Skin of body (tissue), 2 donors: ENCODE data around the gene NDUFB11. TPM values are rescaled to one million over a fixed set of nuclear protein-coding genes. Genes with fewer than 3 reads are reported as not detected.

ENCODE experiments used
- DNase-seq: peaks from one replicate; lab custom pipeline; 2025; lab: John Stamatoyannopoulos, UW
- total RNA-seq: library from RNA; depleted of rRNA; stranded (reverse); fragments of >200 nt; gene quantifications from one replicate; pipeline ENCODE4 v1.2.3, GENCODE V29; 2014

NDUFB11 gene
- total RNA-seq, 1 donor from 2014 or later, result 64.8 TPM

GRCh38 chrX:47174846-47175587 lies 30.5 kb upstream of the NDUFB11 start:
- no peak for DNase-seq

- DNase-seq, result no peak
Measured at GRCh38 chrX:47174376-47174775, 29.9 kb upstream of the NDUFB11 start.

GRCh38 chrX:47172971-47173792 lies 28.7 kb upstream of the NDUFB11 start:
- no peak for DNase-seq

DNA sequence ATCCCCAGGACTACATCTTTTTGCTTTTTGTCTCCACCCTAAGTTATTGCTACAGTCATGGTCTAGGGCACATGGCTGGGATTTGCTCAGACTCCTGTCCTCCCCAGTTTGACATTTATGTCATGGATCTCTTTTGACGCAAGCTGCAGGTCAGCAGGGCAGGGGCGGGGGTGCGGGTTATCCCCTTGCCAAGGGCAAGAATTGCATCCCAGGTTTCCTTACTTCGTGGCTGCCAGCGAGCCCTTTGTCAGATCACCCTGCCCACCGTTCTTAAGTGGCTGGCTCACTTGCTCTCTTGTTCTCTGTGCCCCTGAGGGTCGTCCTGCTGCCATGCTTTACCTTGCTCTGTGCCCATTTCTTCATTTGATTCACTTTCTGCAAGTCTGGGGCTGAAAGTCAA lies 28.0 kb upstream of the NDUFB11 start:
- no peak for DNase-seq

- DNase-seq, result no peak
Measured at GRCh38 chrX:47171996-47172395, 27.5 kb upstream of the NDUFB11 start.

- DNase-seq, result no peak
Measured at GRCh38 chrX:47170861-47171692, 26.6 kb upstream of the NDUFB11 start.

DNA sequence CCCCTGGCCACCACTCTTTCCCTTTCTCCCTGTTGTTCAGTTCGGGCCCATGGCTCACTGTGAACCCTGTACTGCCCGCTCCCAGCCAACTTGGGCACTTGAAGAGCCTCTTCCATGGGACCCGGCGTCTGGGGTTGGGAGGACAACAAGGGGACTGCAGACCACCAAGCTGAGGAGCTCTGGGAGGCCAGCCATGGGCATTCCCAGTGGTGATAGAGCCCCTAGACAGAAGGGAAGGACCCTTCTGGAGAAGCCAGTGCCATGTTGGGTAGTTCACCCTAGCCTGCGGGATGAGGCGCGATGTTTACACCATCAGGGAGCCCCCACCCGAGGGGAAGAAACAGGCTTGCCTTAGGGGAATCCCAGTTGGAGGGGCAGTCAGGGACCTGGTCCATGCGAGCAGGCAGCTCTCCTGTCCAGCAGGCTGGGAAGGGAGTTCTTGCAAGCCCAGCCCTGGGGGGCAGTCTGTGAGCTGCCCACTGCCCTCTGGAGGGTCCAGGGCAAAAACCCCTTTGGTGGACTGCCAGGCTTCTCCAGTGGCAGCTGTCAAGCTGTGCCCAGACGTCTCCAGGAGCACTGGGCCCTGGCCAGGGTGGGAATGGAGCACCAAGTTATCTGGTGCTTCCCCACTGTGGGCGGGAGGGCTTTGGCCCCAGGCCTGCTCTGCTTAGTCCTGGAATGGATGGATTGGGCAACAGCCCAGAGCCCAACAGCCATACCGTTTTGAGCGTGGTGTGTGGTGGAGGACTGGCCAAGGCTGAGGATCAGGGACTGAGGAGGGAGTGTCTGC lies 25.4 kb upstream of the NDUFB11 start:
- no peak for DNase-seq

GRCh38 chrX:47169273-47169672 lies 24.8 kb upstream of the NDUFB11 start:
- no peak for DNase-seq

DNA sequence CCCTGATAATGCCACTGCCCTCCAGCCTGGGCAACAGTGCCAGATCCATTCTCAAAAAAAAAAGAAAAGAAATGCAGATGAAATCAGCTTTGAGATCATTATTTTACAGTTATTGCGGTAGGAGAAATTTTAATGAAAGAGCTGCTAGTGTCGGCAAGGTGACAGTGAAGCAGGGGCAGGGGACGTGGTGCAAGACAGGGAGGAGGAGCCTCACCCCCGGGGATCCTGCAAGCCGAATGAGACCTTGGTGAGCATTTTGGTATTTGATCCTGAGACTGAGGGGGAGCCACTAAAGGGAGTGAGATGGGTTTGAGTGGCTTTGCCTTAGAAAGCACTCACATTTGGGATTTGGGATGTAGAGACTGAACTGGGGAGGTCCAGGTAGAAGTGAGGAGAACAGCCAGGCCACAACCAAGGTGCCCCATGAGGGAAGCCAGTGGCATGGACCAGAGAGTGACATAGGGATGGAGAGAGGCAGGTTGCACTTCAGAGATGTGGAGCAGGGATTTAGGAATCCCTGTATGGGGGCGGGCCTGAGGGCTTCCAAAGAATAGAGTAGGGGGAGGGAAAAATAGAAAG lies 24.1 kb upstream of the NDUFB11 start:
- DNase-seq, result no peak

DNA sequence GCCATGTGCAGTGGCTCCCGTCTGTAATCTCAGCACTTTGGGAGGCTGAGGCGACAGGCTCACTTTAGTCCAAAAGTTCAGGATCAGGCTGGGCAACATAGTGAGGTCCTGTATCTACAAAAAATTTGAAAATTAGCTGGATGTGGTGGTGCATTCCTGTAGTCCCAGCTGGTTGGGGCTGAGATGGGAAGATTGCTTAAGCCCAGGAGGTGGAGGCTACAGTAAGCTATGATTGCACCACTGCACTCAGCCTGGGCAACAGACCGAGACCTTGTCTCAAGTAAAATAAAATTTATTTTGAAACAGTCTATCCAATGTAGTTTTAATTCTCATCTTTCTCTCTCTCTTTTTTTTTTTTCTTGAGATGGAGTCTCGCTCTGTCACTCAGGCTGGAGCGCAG lies 21.6 kb upstream of the NDUFB11 start:
- no peak for DNase-seq

DNA sequence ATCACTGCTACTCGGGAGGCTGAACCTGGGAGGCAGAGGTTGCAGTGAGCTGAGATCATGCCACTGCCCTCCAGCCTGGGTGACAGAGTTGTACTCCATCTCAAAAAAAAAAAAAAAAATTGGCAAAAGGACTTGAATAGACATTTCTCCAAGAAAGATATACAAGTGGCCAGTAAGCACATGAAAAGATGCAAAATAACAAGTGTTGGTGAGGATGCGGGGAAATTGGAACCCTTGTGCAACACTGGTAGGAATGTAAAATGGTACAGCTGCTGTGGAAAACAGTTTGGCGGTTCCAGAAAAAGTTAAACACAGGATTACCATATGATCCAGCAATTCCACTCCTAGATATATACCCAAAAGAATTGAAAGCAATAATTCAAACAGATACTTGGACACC lies 19.9 kb upstream of the NDUFB11 start:
- no peak for DNase-seq

DNA sequence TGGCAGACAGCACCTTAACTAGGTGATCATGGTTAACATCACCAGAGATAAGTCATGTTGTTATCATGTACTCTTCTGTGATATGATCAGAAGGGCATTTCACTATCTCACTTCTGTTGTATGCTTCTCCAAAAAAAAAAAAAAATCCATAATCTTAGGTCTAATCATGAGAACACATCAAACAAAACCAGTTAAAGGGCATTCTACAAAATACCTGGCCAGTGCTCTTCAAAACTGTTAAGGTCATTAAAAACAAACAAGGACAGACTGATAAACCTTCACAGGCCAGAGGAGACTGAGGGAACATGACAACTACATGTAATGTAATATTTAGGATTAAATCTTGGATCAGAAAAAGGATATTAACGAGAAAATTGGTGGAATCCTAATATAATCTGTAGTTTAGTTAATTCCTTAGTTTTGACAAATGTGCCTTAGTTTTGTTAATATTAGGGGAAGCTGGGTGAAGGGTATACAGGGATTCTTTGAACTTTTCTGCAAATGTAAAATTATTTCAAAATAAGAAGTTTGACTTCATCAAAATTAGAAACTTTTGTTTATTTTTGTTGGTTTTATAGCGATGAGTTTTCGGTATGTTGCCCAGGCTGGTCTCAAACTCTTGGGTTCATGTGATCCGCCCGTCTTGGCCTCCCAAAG lies 18.6 kb upstream of the NDUFB11 start:
- DNase-seq, result no peak

- no peak for DNase-seq
Measured at GRCh38 chrX:47160781-47161180, 16.3 kb upstream of the NDUFB11 start.

DNA sequence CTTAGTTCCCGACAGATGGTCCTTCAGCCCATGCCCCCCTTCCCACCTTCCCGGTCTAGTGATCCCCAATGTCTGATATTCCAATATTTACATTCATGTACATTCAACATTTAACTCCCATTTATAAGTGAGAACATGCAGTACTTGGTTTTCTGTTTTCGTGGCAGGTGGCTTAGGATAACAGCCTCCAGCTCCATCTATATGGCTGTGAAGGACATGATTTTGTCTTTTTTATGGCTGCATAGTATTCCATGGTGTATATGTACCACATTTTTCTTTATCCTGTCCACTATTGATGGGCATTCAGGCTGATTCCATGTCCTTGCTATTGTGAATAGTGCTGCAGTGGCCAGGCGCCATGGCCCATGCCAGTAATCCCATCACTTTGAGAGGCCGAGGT lies 14.3 kb upstream of the NDUFB11 start:
- no peak for DNase-seq

GRCh38 chrX:47158131-47158530 lies 13.6 kb upstream of the NDUFB11 start:
- no peak for DNase-seq

GRCh38 chrX:47156611-47157520 lies 12.4 kb upstream of the NDUFB11 start:
- DNase-seq, result no peak

DNA sequence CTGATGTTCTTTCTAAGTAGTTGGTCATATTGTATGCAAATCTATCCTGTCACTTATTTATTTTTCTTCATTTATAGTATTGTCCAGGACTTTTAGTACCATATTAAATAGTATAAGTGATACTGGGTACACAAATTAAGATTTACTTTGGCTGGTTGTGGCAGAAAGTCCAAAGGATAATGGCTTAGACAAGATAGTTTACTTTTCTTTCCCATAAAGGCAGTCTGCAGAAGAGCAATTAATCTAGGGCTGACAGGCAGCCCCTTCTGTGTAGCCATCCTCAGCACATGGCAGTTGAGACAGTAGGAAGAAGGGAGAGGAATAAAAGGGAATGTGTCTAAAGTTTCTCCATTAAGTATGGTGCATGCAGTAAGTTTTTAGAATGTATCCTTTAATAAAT lies 6.9 kb upstream of the NDUFB11 start:
- DNase-seq, result no peak

DNA sequence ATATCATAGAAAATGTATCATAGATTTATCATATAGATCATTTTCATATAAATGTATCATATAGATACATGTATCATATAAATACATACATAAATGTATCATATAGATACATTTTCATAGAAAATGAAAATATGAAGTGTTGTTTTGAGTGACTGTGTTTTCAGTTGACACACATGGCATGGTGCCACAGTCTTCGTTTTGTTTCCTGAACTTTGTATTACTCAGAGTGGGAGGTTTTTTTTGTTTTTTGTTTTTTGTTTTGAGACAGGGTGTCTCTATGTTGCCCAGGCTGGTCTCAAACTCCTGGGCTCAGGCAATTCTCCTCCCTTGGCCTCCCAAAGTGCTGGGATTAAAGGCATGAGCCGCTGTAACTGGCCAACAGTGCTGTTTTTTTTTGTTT lies 4.4 kb upstream of the NDUFB11 start:
- DNase-seq, result no peak
